GM12875 (cell line): Measurements from ENCODE around the gene PDSS1.

ENCODE experiments used
- H3K4me3 ChIP-seq: one replicate; pipeline ENCODE4 v1.5.1; 2011; ENCODE audit warnings: low read depth, low read length, control low read depth
- CTCF ChIP-seq: IDR thresholded peaks from 2 replicates; pipeline ENCODE4 v1.5.1; 2011; ENCODE audit warnings: low read depth, mild to moderate bottlenecking, control low read depth, inconsistent platforms, low read length, moderate library complexity, borderline replicate concordance; ENCODE audit not compliant: insufficient read depth

Gene PDSS1

GRCh38 chr10:26703096-26703495, 5.6 kb downstream of the PDSS1 start:
- no peak for TF ChIP-seq CTCF
- no peak overlapping the region for H3K4me3 ChIP-seq

GRCh38 chr10:26703974-26704373, 6.5 kb downstream of the PDSS1 start:
- no peak overlapping the region for H3K4me3 ChIP-seq
- TF ChIP-seq CTCF: no peak

GRCh38 chr10:26706206-26706605, 8.7 kb downstream of the PDSS1 start:
- no peak for TF ChIP-seq CTCF
- no peak overlapping the region for H3K4me3 ChIP-seq

GRCh38 chr10:26706936-26707335, 9.4 kb downstream of the PDSS1 start:
- no peak for TF ChIP-seq CTCF
- H3K4me3 ChIP-seq: no peak overlapping the region

GRCh38 chr10:26711324-26711723, 13.8 kb downstream of the PDSS1 start:
- H3K4me3 ChIP-seq: no peak overlapping the region
- TF ChIP-seq CTCF: no peak

- no peak overlapping the region for H3K4me3 ChIP-seq
- TF ChIP-seq CTCF: no peak
Observed at GRCh38 chr10:26714415-26715136, 17.1 kb downstream of the PDSS1 start.

- TF ChIP-seq CTCF: no peak
- no peak overlapping the region for H3K4me3 ChIP-seq
Observed at GRCh38 chr10:26715137-26715487, 17.6 kb downstream of the PDSS1 start.
